DMS53 treated with DMSO at 0.1 percent for 48 hours (cell line): ENCODE results near the gene GANAB.
"Not testable (repeated sequence)": the region's sequence is repeated elsewhere in the genome, so short reads cannot be mapped to it uniquely, and the experiment has no call there.

Source experiments
- DNase-seq: peaks from one replicate; lab custom pipeline; 2025; ENCODE audit not compliant: unreplicated experiment; lab: John Stamatoyannopoulos, UW

Gene GANAB

DNA sequence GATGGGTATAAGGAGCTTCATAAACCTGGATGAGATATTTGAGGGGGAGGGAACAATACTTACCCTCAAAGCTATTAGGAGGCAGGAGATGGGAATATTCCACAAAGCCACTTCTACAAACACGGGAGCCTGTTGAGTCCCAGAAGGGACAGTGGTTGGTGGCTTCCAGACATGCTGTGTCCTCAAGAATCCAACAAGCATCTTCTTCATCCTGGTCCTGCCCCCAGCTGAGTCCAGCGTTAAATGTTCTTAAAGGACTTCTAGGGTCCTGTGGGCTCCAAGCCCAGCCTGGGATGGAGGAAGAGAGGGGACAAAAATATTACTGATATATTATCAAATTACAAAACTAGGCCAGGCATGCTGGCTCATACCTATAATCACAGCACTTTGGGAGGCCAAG lies 21.0 kb upstream of the GANAB start:
- no peak for DNase-seq

GRCh38 chr11:62666259-62666926 lies 20.0 kb upstream of the GANAB start:
- no peak for DNase-seq

DNA sequence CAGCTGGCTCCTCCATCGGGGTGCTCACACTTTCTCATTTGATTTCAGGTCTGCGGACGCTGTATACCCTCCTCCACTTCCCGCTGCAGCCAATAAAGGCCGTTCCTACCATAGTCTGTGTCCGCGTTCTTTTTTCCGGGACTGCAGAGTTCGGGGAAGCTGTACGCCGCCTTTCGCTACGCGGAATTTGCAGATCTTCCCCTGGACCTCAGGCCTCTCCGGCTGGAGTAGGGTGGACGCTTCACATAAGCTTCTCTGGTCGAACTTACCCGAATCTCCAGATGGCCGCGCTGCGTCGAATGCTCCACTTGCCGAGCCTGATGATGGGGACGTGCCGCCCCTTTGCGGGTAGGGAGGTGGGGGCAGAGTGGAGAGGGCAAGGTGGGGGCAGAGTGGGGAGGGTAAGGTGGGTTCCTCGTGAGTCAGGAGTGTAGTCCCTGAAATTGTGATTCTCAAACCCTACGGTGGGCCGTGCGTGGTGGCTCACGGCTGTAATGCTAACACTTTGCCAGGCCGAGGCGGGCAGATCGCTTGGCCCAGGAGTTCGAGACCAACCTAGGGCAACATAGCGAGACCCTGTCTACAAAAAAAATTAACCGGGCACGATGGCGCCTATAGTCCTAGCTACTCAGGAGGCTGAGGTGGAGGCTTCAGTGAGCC lies 19.3 kb upstream of the GANAB start:
- peak; percentile 61 for DNase-seq

DNA sequence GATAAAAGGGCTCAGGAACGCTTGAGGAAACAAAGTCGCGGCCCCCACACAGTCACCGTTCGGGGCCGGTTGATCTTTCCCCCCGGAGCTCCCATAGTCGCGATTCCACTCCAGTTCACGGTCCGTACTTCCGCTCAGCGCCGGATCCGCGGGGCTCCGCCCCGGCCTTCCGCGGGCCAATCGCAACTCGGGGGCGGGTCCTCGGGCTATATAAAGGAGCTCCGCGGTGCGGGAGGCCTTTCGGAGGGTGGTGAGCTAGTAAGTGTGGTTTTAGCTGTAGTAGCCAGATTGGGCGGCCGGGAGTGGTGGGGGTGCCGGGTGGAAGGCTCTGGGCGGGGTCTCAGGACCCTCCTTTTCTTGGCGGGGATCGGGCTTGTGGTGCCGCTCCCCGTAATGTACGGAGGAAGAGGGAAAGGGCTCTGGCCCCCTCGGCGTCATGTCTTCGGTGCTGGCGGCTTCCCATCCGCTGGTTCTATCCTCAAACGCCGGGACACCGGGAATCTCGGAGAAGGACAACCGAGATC lies 18.7 kb upstream of the GANAB start, which contains the start of the genes C11orf98 and CSKMT:
C11orf98 (minus strand) TSS at position 136 of the 524 bp plus-strand sequence; CDS start at position 95, 41 bp downstream.
CSKMT (plus strand) TSS at position 238 of the 524 bp plus-strand sequence. CDS start 568 bp downstream, outside the sequence.
- peak; percentile 79 for DNase-seq

DNA sequence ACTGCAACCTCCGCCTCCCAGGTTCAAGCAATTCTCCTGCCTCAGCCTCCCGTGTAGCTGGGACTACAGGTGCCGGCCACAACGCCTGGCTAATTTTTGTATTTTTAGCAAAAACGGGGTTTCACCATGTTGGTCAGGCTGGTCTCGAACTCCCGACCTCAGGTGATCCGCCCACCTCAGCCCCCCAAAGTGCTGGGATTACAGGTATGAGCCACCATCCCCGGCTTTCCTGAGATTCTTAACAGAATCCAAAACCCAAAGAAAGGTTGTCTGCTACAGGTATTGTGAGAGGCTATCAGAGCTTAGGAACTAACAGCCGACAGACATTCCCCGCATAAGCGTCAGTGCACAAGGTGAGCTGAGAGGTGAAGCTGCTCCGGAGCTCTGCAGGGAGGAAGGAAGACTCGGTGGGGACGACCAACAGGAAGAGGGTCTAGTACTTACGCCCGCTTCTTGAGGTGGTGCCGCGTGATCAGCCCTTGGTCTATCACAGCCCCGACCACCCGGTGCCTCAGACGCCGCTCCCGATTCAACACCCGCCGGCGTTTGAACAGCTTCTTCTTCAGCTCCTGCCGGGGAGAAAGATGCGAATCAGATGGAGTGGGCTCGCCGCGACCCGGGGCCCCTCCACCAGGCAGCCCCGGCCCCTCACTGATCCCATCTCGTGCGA lies 18.1 kb upstream of the GANAB start:
- peak; percentile 61 for DNase-seq

GRCh38 chr11:62656796-62657429 lies 10.5 kb upstream of the GANAB start:
- no peak for DNase-seq

- no peak for DNase-seq
These were observed 7.9 kb upstream of the GANAB start for GRCh38 chr11:62654297-62654696.

DNA sequence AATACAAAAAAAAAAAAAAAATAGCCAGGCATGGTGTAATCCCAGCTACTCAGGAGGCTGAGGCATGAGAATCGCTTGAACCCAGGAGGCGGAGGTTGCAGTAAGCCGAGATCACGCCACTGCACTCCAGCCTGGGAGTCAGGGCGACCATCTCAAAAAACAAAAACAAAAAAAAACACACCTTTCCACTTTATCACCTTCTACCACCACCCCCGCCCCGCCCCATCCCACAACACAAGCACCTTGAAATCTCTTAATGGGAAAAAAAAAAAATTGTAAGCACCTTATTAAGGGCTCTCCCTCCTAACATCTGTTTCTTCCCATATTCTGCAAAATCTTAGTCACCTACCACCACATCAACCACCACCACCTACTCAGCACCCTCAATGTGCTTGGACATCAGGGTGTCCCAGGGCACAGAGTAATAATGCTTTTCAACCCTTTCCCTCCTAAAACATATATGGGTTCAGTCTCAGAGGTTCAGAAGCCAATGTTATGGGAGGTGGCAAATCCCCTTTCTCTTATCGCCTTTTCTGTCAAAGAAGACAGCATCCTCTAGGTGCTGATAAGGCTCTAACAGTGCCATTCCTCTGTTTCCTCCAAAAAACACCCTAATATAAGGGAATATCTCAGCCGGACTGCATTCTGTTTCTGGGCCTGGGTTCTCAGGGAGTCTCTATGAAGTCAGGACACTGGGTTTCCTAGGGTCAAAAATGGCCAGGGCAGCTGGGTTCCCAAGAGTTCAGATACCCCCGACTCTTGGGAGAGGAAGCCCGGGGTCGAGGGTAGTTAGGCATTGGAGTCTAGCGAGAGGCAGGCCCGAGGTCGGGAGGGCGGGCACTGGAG lies 6.0 kb upstream of the GANAB start:
- no peak for DNase-seq

GRCh38 chr11:62650283-62650682 lies 3.9 kb upstream of the GANAB start:
- not testable (repeated sequence) for DNase-seq

- no peak for DNase-seq
These were observed 3.1 kb upstream of the GANAB start for GRCh38 chr11:62649486-62649885.

DNA sequence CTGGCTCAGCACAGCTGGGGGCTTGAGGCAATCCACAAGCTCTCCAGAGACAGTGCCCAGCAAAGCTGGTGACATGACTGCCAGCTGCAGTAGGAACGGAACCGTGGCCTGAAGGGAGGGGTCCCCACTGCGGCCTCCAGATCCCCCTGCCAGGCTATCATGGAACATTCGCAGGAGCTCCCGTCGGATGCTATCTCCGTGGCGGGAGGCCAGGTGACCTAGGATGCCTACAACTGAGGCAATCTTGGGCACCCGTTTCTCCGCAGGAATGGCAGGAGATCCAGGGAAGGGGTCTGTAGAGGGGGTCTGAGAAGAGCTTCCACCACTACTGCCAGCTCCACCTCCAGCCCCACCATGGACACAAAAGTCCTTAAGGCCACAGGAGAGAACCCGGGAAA lies 2.6 kb upstream of the GANAB start:
- no peak for DNase-seq

DNA sequence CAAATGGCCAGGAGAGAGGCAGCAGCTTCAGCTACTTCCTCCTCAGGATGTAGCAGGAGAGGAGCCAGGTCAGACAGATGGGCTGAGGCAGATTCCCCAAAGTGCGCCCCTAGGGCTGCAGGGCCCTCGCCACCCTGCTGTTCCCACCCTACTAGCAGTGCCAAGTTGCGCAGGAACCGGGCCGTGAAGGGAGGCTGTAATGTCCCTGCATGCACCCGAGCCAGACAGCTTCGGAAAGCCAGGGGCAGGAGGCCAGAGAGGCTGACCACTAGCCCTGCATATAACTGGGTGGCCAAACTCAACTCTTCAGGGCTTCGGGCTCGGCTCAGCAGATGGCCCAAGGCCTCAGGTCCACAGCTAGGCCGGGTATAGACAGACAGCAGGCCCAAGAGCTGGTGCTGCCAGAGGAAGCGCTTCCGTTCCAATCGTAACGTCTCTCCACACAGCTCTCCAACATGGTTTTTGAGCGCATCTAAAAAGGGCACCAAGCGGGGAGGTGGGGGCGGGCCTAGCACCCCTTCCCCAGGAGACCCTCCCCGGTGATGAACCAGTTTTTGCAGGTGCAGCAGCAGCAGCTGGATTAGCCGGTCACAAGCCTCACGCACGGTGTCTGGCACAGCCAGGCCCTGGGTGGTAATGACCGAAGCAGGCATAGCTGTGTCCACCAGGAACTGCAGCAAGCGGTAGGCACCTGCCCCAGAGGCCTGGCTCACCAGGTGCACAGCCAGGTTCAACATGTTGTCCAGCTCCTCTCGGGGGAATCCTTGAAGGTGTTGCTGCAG lies 2.0 kb upstream of the GANAB start:
- no peak for DNase-seq

- no peak for DNase-seq
These were observed 1.2 kb upstream of the GANAB start for GRCh38 chr11:62647609-62648005.

- no peak for DNase-seq
These were observed 604 bp upstream of the GANAB start for GRCh38 chr11:62646825-62647608.

DNA sequence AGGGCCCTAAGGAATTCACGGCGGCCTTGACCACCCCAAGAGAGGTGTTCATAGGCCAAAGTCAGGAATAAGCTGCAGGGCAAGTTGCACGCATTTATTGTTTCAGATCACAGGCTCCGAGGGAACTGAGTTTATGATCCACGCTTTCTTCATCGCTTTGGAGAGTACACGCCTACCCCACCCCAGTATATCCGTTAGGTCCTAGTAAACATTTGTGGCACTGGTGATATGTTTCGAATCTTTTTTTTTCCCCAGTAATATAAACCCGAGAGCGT lies 805 bp downstream of the GANAB start:
- no peak for DNase-seq

DNA sequence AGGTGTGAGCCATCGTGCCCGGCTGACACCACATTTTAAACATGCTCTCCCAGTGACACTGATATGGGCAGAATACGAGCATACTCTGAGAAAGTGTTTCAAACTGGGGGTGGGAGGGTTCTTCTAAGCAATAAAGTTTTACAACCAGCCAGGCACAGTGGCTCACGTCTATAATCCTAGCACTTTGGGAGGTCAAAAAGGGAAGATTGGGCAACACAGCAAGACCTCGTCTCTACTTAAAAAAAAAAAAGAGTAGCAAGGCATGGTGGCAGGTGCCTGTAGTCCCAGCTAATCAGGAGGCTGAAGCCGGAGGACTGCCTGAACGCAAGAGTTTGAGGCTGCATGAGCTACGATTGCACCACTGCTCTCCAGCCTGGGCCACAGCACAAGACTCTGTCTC lies 2.2 kb downstream of the GANAB start:
- DNase-seq = no peak

- DNase-seq = no peak
These were observed 13.9 kb downstream of the GANAB start for GRCh38 chr11:62632492-62632891.

DNA sequence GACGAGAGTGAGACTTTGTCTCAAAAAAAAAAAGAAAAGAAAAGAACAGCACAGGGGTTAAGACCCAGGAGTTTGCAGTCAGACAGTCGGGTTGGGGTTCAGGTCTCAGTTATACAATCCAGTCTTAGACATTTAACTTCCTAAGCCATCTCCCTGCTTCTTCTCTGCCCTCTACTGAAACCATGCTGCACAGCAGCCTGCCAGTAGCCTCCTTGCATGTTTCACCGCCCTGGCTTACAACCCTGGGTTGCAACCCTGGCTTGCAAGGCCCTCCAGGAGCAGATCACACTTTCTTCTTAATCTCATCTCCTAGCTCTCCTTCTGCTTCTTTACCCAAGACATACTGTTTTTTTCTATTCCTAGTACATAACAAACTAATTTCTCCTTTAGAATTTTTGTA lies 18.7 kb downstream of the GANAB start:
- no peak for DNase-seq

DNA sequence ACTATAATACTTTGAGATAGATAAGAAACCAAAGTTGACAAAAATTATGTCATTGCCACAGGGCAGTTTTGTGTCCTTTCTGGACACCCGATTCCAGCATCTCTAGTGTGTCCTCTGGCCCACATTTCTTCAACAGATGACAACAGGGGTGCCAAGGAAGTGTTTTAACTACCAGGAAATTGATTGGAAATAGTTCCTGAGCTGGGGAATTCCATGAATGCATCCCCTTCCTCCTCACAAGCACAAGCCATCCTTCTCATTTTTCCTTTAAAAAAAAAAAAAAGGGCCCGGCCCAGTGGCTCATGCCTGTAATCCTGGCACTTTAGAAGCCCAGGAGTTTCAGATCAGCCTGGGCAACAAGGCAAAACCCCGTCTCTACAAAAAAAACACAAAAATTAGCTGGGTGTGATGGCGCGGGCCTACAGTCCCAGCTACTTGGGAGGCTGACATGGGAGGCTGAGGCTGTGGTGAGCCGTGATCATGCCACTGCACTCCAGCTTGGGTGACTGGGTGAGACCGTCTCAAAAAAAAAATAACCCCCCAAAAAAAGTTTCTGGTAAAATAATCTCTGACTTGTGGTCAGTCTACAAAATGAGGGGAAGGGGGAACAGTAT lies 23.8 kb downstream of the GANAB start:
- no peak for DNase-seq
